ENCODE results near the gene FAT1.

DNA sequence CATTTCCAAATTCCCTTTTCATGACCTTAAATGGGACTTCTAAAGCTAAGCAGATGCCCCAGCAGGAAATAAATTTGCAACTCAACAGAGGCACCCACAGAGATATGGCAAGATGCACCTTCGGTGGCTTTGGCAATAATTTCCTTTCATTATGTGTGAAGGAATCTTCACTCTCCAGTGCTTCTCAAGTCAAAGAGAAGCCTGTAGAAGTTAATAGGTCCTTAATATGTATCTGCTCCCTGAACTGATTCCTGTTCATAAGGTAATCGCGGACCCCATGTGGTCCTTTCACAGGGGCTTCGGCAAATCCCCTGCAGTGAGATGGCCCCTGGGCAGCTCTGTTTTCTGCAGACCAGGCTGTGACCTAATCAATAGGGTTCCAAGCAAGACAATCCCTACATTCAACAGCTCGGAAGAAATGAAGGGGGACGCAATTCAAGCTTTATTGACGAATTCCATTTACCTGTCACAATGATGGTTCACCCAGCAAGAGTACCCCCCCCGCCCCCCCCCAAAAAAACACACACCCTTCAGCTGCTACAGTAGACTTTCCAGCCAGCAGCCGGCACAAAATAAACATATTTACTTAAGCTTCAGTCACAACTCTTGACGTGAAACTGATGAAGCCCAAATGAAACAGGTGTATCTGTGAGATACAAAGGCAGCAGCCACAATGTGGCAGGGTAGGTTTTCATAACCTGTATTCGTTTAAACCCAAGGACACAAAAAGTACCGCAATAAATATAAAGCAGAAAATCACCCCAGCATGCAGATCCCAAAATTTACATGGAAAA is 35.3 kb downstream of the FAT1 start:
- TF ChIP-seq, protein P1, sequence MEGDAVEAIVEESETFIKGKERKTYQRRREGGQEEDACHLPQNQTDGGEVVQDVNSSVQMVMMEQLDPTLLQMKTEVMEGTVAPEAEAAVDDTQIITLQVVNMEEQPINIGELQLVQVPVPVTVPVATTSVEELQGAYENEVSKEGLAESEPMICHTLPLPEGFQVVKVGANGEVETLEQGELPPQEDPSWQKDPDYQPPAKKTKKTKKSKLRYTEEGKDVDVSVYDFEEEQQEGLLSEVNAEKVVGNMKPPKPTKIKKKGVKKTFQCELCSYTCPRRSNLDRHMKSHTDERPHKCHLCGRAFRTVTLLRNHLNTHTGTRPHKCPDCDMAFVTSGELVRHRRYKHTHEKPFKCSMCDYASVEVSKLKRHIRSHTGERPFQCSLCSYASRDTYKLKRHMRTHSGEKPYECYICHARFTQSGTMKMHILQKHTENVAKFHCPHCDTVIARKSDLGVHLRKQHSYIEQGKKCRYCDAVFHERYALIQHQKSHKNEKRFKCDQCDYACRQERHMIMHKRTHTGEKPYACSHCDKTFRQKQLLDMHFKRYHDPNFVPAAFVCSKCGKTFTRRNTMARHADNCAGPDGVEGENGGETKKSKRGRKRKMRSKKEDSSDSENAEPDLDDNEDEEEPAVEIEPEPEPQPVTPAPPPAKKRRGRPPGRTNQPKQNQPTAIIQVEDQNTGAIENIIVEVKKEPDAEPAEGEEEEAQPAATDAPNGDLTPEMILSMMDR (IDR thresholded peaks at IDR 0.05) = no peak
- TF ChIP-seq POLR2A (IDR thresholded peaks at IDR 0.05) = no peak

All from esophagus squamous epithelium (tissue), 4 donors.